Astrocyte (in vitro differentiated cells and primary cell): Measurements from ENCODE around the gene GPANK1. TPM values are rescaled to one million over a fixed set of nuclear protein-coding genes. Genes with fewer than 3 reads are reported as not detected.

Experiments used
- DNase-seq: peaks from one replicate; pipeline ENCODE4 v3.0.0-alpha.2; 2010; ENCODE audit warnings: low read depth
- FAIRE-seq: peaks from 2 replicates; lab custom pipeline; 2011; peaks lifted over from hg19 to GRCh38; lab: Jason Lieb, UNC
- H2AFZ ChIP-seq: 2 replicates; pipeline ENCODE4 v1.6.0; 2012; ENCODE audit warnings: low read depth, low read length, inconsistent platforms
- H3K27ac ChIP-seq: 2 replicates; pipeline ENCODE4 v1.5.1; 2011; ENCODE audit warnings: low read depth, low read length, inconsistent platforms
- H3K27me3 ChIP-seq: 2 replicates; pipeline ENCODE4 v1.6.0; 2011; ENCODE audit warnings: low read length, inconsistent platforms; ENCODE audit not compliant: insufficient read depth
- H3K36me3 ChIP-seq: 2 replicates; pipeline ENCODE4 v1.5.1; 2011; ENCODE audit warnings: low read length, inconsistent platforms; ENCODE audit not compliant: insufficient read depth
- H3K4me1 ChIP-seq: 2 replicates; pipeline ENCODE4 v1.5.1; 2011; ENCODE audit warnings: low read length, inconsistent platforms; ENCODE audit not compliant: insufficient read depth
- H3K4me2 ChIP-seq: 2 replicates; pipeline ENCODE4 v1.6.0; 2012; ENCODE audit warnings: low read length, inconsistent platforms
- H3K4me3 ChIP-seq: 2 replicates; pipeline ENCODE4 v1.5.1; 2011; ENCODE audit warnings: low read depth, mild to moderate bottlenecking, low read length, inconsistent platforms; ENCODE audit not compliant: insufficient read depth
- H3K79me2 ChIP-seq: 2 replicates; pipeline ENCODE4 v1.6.0; 2012; ENCODE audit warnings: mild to moderate bottlenecking, low read length, inconsistent platforms; ENCODE audit not compliant: insufficient read depth
- H3K9ac ChIP-seq: 2 replicates; pipeline ENCODE4 v1.6.0; 2012; ENCODE audit warnings: mild to moderate bottlenecking, low read length, inconsistent platforms
- H3K9me3 ChIP-seq: 2 replicates; pipeline ENCODE4 v1.5.1; 2012; ENCODE audit warnings: low read depth, mild to moderate bottlenecking, low read length, inconsistent platforms; ENCODE audit not compliant: insufficient read depth
- H4K20me1 ChIP-seq: 2 replicates; pipeline ENCODE4 v1.6.0; 2012; ENCODE audit warnings: low read length, inconsistent platforms; ENCODE audit not compliant: insufficient read depth
- H3K27ac Mint-ChIP-seq: one replicate; pipeline ENCODE4 v1.8.0; 2021; ENCODE audit warnings: mild to moderate bottlenecking, mixed read lengths; ENCODE audit not compliant: unreplicated experiment
- H3K27me3 Mint-ChIP-seq: one replicate; pipeline ENCODE4 v1.8.0; 2021; ENCODE audit warnings: low read depth, mixed read lengths; ENCODE audit not compliant: unreplicated experiment
- H3K36me3 Mint-ChIP-seq: one replicate; pipeline ENCODE4 v1.8.0; 2021; ENCODE audit warnings: low read depth, mixed read lengths; ENCODE audit not compliant: unreplicated experiment
- H3K4me1 Mint-ChIP-seq: one replicate; pipeline ENCODE4 v1.8.0; 2021; ENCODE audit warnings: low read depth, mixed read lengths; ENCODE audit not compliant: unreplicated experiment
- H3K4me3 Mint-ChIP-seq: one replicate; pipeline ENCODE4 v1.8.0; 2021; ENCODE audit warnings: mild to moderate bottlenecking, moderate library complexity, mixed read lengths; ENCODE audit not compliant: unreplicated experiment
- H3K9me3 Mint-ChIP-seq: one replicate; pipeline ENCODE4 v1.8.0; 2021; ENCODE audit warnings: mild to moderate bottlenecking, mixed read lengths; ENCODE audit not compliant: unreplicated experiment
- CTCF ChIP-seq: IDR thresholded peaks from 2 replicates; pipeline ENCODE4 v1.5.1; 2011; ENCODE audit warnings: low read depth, mild to moderate bottlenecking, inconsistent platforms, low read length, moderate library complexity; ENCODE audit not compliant: insufficient read depth
- EZH2 ChIP-seq: IDR thresholded peaks from 2 replicates; pipeline ENCODE4 v1.6.1; 2012; ENCODE audit warnings: mild to moderate bottlenecking, low read length, inconsistent platforms; ENCODE audit not compliant: insufficient read depth
- total RNA-seq: library from RNA; stranded (reverse); gene quantifications from 2 replicates; pipeline ENCODE4 v1.2.1, GENCODE V29; 2021

The GPANK1 gene
- total RNA-seq, 1 donor from 2014 or later: 13.8 TPM

- H3K4me1 Mint-ChIP-seq: peaks cover 3% of the 10 kb centered on the region
- peak overlapping the region; percentile 75 for H3K27ac Mint-ChIP-seq
- H3K36me3 ChIP-seq: peaks cover 62% of the 10 kb centered on the region
- H3K9ac ChIP-seq: no peak overlapping the region
- no peak overlapping the region for H3K4me3 ChIP-seq
- H2AFZ ChIP-seq: no peak overlapping the region
- no peaks in the 10 kb centered on the region for H3K9me3 ChIP-seq
- TF ChIP-seq EZH2: no peak
- TF ChIP-seq CTCF: no peak
- H4K20me1 ChIP-seq: peaks cover 75% of the 10 kb centered on the region
- H3K27me3 ChIP-seq: no peaks in the 10 kb centered on the region
- DNase-seq: no peak
- H3K27ac ChIP-seq: no peak overlapping the region
- H3K79me2 ChIP-seq: peaks cover 12% of the 10 kb centered on the region
- peaks cover 34% of the 10 kb centered on the region for H3K36me3 Mint-ChIP-seq
- H3K4me3 Mint-ChIP-seq: no peak overlapping the region
- H3K4me1 ChIP-seq: peaks cover 13% of the 10 kb centered on the region
- no peaks in the 10 kb centered on the region for H3K9me3 Mint-ChIP-seq
- H3K4me2 ChIP-seq: no peak overlapping the region
- no peak for FAIRE-seq
- no peaks in the 10 kb centered on the region for H3K27me3 Mint-ChIP-seq
Measured at GRCh38 chr6:31636698-31637596, 27.9 kb downstream of the GPANK1 start.

GRCh38 chr6:31634969-31635575, 29.7 kb downstream of the GPANK1 start:
- H3K9ac ChIP-seq: no peak overlapping the region
- Mint-ChIP-seq H3K27ac (peak overlapping the region; percentile 80), H3K4me3 (no peak overlapping the region), H3K9me3 (no peaks in the 10 kb centered on the region), H3K27me3 (no peaks in the 10 kb centered on the region), H3K36me3 (peaks cover 36% of the 10 kb centered on the region), H3K4me1 (peaks cover 3% of the 10 kb centered on the region)
- peaks cover 28% of the 10 kb centered on the region for H3K79me2 ChIP-seq
- no peaks in the 10 kb centered on the region for H3K9me3 ChIP-seq
- peaks cover 49% of the 10 kb centered on the region for H3K36me3 ChIP-seq
- H3K27ac ChIP-seq: no peak overlapping the region
- peaks cover 92% of the 10 kb centered on the region for H4K20me1 ChIP-seq
- no peak overlapping the region for H3K4me3 ChIP-seq
- no peak overlapping the region for H2AFZ ChIP-seq
- no peak for FAIRE-seq
- peaks cover 11% of the 10 kb centered on the region for H3K4me1 ChIP-seq
- H3K4me2 ChIP-seq: no peak overlapping the region
- DNase-seq: no peak
- TF ChIP-seq EZH2 (no peak), CTCF (no peak)
- H3K27me3 ChIP-seq: no peaks in the 10 kb centered on the region
